Panc1 (cell line): ENCODE data around the gene EFEMP1. TPM values are rescaled to one million over a fixed set of nuclear protein-coding genes. Genes with fewer than 3 reads are reported as not detected.

Experiments used
- ATAC-seq: fragments of 200-7000 bp; cut with Tn5 transposase; 2 replicates; pipeline ENCODE4 v1.9.1; 2020; ENCODE audit warnings: mild to moderate bottlenecking, moderate library complexity
- BruUV-seq: library from RNA; stranded (reverse); fragments of 400-500 nt; replicated peaks from 2 replicates; lab custom pipeline; 2021; lab: Mats Ljungman, UMichigan
- CTCF ChIA-PET: fragments of 300-600 bp; sonication (Branson Sonifier 250); formaldehyde crosslinking; loops from one replicate; lab custom pipeline; 2022; ENCODE audit warnings: antibody characterized with exemption; lab: Charles Lee
- POLR2A ChIA-PET: fragments of 300-600 bp; sonication (Branson Sonifier 250); formaldehyde crosslinking; loops from one replicate; lab custom pipeline; 2022; ENCODE audit warnings: antibody characterized with exemption; lab: Charles Lee
- DNase-seq: peaks from one replicate; pipeline ENCODE4 v3.0.0-alpha.2; 2010; ENCODE audit warnings: low read depth, low spot score
- H3K27ac ChIP-seq: 2 replicates; pipeline ENCODE4 v1.5.1; 2011; ENCODE audit warnings: mild to moderate bottlenecking, low read length, inconsistent platforms
- H3K27me3 ChIP-seq: fragments of 200-500 bp; sonication (Bioruptor generic); 2 replicates; pipeline ENCODE4 v1.6.0; 2014; ENCODE audit warnings: low read length, inconsistent platforms; ENCODE audit not compliant: control insufficient read depth, insufficient read depth
- H3K36me3 ChIP-seq: fragments of 200-500 bp; sonication (Bioruptor generic); 2 replicates; pipeline ENCODE4 v1.5.1; 2014; ENCODE audit warnings: inconsistent platforms, mild to moderate bottlenecking, low read length, moderate library complexity; ENCODE audit not compliant: control insufficient read depth, insufficient read depth
- H3K4me1 ChIP-seq: 2 replicates; pipeline ENCODE4 v1.5.1; 2011; ENCODE audit warnings: inconsistent platforms, mild to moderate bottlenecking, low read length, moderate library complexity; ENCODE audit not compliant: control insufficient read depth, insufficient read depth
- H3K4me3 ChIP-seq, 2 experiments: 2 replicates each; pipeline ENCODE4 v1.5.1; 2011 to 2012; ENCODE audit warnings: low read depth in 2 of 2, low read length in 2 of 2, mild to moderate bottlenecking in 2 of 2, inconsistent platforms in 1 of 2, moderate library complexity in 1 of 2
- H3K9me3 ChIP-seq: fragments of 200-500 bp; sonication (Bioruptor generic); 2 replicates; pipeline ENCODE4 v1.5.1; 2014; ENCODE audit warnings: low read depth, mild to moderate bottlenecking, inconsistent platforms, low read length, moderate library complexity; ENCODE audit not compliant: control insufficient read depth, insufficient read depth
- POLR2AphosphoS5 ChIP-seq: IDR thresholded peaks from 2 replicates; pipeline ENCODE4 v1.6.1; 2012; ENCODE audit warnings: mild to moderate bottlenecking, low read depth, low read length, moderate library complexity
- SIN3A ChIP-seq: IDR thresholded peaks from 2 replicates; pipeline ENCODE4 v1.6.1; 2012; ENCODE audit warnings: low read depth, mild to moderate bottlenecking, low read length, moderate library complexity, borderline replicate concordance; ENCODE audit not compliant: insufficient read depth
- TCF7L2 ChIP-seq: IDR thresholded peaks from 2 replicates; pipeline ENCODE4 v1.6.1; 2011; ENCODE audit warnings: mild to moderate bottlenecking, low read depth, low read length, inconsistent platforms
- in situ Hi-C: cut with HindIII; loops from 2 replicates; pipeline ENCODE4 v1.10.0; 2016; ENCODE audit warnings: low sequenced_read_pairs, low pct_unique_long_range_greater_than_20kb
- intact Hi-C: fragments of 100-400 bp; cut with micrococcal nuclease; formaldehyde crosslinking; loops from one replicate; pipeline ENCODE4 v1.10.0; 2022; ENCODE audit not compliant: unreplicated experiment
- total RNA-seq: library from RNA; stranded (reverse); gene quantifications from one replicate; pipeline ENCODE4 v1.2.1, GENCODE V29; 2021; ENCODE audit not compliant: unreplicated experiment
- TF ChIP-seq, protein P1 (sequence below), 2 experiments: IDR thresholded peaks; 2 replicates each; pipeline ENCODE4 v1.6.1; 2011 to 2012; ENCODE audit warnings: low read depth in 2 of 2, control low read depth in 1 of 2, low read length in 1 of 2, mild to moderate bottlenecking in 1 of 2, moderate library complexity in 1 of 2; ENCODE audit not compliant: insufficient read depth in 1 of 2
- TF ChIP-seq, protein P2 (sequence below): fragments of 450-650 bp; IDR thresholded peaks from 2 replicates; pipeline ENCODE4 v1.5.1; 2017; ENCODE audit warnings: mild to moderate bottlenecking

Gene EFEMP1
- total RNA-seq, 1 experiment from 2014 or later = 15.5 TPM

DNA sequence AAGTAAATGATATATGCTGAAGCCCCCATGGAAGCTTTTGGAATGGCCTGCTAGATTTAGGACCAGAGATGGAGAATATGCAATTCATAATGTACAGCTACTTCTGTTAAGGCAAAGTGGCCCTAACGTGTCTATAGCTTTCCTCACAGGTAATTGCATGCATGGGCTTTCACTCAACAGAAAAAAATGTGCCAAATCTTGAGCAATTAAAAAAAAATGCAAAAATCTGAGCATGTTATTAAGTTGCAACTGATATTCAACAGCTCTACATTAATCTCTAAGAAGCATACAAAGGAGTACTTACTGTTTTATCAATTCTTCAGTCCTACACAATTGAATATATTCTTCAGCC is 79.6 kb downstream of the EFEMP1 start:
- peaks cover 21% of the 10 kb centered on the region for H3K4me1 ChIP-seq
- no peaks in the 10 kb centered on the region for H3K9me3 ChIP-seq
- no peak overlapping the region; the same call in 1 of the 2 replicates for H3K27ac ChIP-seq
- POLR2A ChIA-PET = no interaction called here
- ATAC-seq (no peak), DNase-seq (no peak)
- BruUV-seq = no TSS peak
- intact Hi-C loops = no loop called here
- in situ Hi-C loops = no loop called here
- H3K27me3 ChIP-seq = no peaks in the 10 kb centered on the region
- TF ChIP-seq, protein P1, sequence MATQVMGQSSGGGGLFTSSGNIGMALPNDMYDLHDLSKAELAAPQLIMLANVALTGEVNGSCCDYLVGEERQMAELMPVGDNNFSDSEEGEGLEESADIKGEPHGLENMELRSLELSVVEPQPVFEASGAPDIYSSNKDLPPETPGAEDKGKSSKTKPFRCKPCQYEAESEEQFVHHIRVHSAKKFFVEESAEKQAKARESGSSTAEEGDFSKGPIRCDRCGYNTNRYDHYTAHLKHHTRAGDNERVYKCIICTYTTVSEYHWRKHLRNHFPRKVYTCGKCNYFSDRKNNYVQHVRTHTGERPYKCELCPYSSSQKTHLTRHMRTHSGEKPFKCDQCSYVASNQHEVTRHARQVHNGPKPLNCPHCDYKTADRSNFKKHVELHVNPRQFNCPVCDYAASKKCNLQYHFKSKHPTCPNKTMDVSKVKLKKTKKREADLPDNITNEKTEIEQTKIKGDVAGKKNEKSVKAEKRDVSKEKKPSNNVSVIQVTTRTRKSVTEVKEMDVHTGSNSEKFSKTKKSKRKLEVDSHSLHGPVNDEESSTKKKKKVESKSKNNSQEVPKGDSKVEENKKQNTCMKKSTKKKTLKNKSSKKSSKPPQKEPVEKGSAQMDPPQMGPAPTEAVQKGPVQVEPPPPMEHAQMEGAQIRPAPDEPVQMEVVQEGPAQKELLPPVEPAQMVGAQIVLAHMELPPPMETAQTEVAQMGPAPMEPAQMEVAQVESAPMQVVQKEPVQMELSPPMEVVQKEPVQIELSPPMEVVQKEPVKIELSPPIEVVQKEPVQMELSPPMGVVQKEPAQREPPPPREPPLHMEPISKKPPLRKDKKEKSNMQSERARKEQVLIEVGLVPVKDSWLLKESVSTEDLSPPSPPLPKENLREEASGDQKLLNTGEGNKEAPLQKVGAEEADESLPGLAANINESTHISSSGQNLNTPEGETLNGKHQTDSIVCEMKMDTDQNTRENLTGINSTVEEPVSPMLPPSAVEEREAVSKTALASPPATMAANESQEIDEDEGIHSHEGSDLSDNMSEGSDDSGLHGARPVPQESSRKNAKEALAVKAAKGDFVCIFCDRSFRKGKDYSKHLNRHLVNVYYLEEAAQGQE (IDR thresholded peaks at IDR 0.05; ENCODE audit: insufficient read depth in 1 of 2, low read depth in 2 of 2, low read length in 1 of 2) = no peak
- no peak for TF ChIP-seq POLR2AphosphoS5
- no peak for TF ChIP-seq SIN3A
- TF ChIP-seq, protein P2, sequence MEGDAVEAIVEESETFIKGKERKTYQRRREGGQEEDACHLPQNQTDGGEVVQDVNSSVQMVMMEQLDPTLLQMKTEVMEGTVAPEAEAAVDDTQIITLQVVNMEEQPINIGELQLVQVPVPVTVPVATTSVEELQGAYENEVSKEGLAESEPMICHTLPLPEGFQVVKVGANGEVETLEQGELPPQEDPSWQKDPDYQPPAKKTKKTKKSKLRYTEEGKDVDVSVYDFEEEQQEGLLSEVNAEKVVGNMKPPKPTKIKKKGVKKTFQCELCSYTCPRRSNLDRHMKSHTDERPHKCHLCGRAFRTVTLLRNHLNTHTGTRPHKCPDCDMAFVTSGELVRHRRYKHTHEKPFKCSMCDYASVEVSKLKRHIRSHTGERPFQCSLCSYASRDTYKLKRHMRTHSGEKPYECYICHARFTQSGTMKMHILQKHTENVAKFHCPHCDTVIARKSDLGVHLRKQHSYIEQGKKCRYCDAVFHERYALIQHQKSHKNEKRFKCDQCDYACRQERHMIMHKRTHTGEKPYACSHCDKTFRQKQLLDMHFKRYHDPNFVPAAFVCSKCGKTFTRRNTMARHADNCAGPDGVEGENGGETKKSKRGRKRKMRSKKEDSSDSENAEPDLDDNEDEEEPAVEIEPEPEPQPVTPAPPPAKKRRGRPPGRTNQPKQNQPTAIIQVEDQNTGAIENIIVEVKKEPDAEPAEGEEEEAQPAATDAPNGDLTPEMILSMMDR = no peak
- TF ChIP-seq TCF7L2 = no peak
- no peaks in the 10 kb centered on the region for H3K36me3 ChIP-seq
- CTCF ChIA-PET = no interaction called here
- H3K4me3 ChIP-seq = no peak overlapping the region

DNA sequence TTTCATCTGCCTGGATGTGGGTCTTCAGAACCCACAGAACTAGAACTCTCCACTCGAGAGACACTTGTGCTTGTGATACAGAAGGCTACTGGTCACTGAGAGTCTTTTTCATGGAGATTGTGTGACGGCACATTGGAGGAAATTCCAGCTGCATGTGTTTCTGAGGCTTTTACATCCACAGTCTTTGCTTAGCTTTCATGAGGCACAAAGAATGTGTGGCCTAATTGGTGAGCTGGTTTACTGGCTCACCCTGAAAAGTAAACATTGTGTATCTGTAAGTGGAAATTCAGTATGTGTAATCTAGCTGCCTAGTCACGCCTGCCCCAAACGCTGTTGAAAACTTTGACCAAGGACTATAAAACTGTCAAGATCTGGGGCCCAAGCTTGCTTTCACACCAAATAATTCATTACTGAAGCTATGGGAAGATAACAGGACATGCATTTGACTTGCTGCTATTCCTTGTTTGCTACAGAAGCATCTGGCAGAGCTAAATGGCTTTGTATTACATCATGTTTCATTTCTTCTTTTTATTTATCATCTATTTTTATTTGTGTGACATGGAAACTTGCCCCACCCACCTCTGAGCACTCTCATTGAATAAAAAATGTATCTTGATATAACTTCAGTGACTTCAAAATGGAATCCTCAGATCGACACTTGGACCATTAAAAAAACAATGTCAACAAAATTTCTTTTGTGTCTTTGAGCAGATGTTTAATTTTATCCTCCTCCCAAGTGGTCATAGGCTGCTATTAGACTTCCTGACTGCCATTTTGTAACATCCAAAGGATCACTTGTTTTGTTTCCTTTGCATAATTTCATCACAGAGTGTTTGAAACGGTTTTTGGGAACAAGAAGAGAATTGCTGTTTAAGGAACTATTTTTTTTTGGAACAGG is 80.2 kb downstream of the EFEMP1 start:
- intact Hi-C loops = no loop called here
- no TSS peak for BruUV-seq
- TF ChIP-seq SIN3A (no peak), TCF7L2 (peak; percentile 77)
- TF ChIP-seq, protein P2 = no peak
- CTCF ChIA-PET = no interaction called here
- Histone ChIP-seq H3K27ac (peak overlapping the region; percentile 76; the same call in 1 of the 2 replicates), H3K4me3 (no peak overlapping the region), H3K4me1 (peaks cover 25% of the 10 kb centered on the region), H3K9me3 (no peaks in the 10 kb centered on the region), H3K36me3 (no peaks in the 10 kb centered on the region), H3K27me3 (no peaks in the 10 kb centered on the region)
- in situ Hi-C loops = no loop called here
- DNase-seq (peak; percentile 93), ATAC-seq (peak; percentile 86)
- POLR2A ChIA-PET = no interaction called here
